Neural progenitor cell (in vitro differentiated cells): ENCODE results near the gene ATP11A. TPM values are rescaled to one million over a fixed set of nuclear protein-coding genes. Genes with fewer than 3 reads are reported as not detected.

Experiments
- DNase-seq: peaks from one replicate; pipeline ENCODE4 v3.0.0-alpha.2; 2016; ENCODE audit warnings: low spot score
- H2AFZ ChIP-seq: fragments of 200-600 bp; sonication (generic); replicated peaks from 2 replicates; pipeline ENCODE4 v1.6.1; 2016; ENCODE audit warnings: antibody characterized with exemption
- H3F3A ChIP-seq: fragments of 200-600 bp; sonication (generic); 2 replicates; pipeline ENCODE4 v1.6.1; 2016; ENCODE audit warnings: antibody characterized with exemption, low read depth
- H3K27ac ChIP-seq: fragments of 200-600 bp; sonication (generic); 2 replicates; pipeline ENCODE4 v1.5.1; 2016; ENCODE audit warnings: mild to moderate bottlenecking
- H3K27me3 ChIP-seq: fragments of 200-600 bp; sonication (generic); 2 replicates; pipeline ENCODE4 v1.6.1; 2016; ENCODE audit warnings: mild to moderate bottlenecking, moderate library complexity
- H3K36me3 ChIP-seq: fragments of 200-600 bp; sonication (generic); 2 replicates; pipeline ENCODE4 v1.5.1; 2016
- H3K4me1 ChIP-seq: fragments of 200-600 bp; sonication (generic); 2 replicates; pipeline ENCODE4 v1.6.1; 2016; ENCODE audit warnings: mixed run types
- H3K4me2 ChIP-seq: fragments of 200-600 bp; sonication (generic); 2 replicates; pipeline ENCODE4 v1.6.1; 2016
- H3K4me3 ChIP-seq: fragments of 200-600 bp; sonication (generic); 2 replicates; pipeline ENCODE4 v1.5.1; 2016
- H3K79me2 ChIP-seq: fragments of 200-600 bp; sonication (generic); 2 replicates; pipeline ENCODE4 v1.6.1; 2016; ENCODE audit warnings: low read depth
- H3K9ac ChIP-seq: fragments of 200-600 bp; sonication (generic); 2 replicates; pipeline ENCODE4 v1.6.1; 2016
- H3K9me3 ChIP-seq: fragments of 200-600 bp; sonication (generic); 2 replicates; pipeline ENCODE4 v1.5.1; 2016; ENCODE audit warnings: low read depth
- H4K20me1 ChIP-seq: fragments of 200-600 bp; sonication (generic); 2 replicates; pipeline ENCODE4 v1.6.1; 2016; ENCODE audit warnings: low read depth
- H3K27ac Mint-ChIP-seq: 3 replicates; pipeline ENCODE4 v1.8.0; 2021; ENCODE audit warnings: mixed read lengths
- H3K27me3 Mint-ChIP-seq: 2 replicates; pipeline ENCODE4 v1.8.0; 2022; ENCODE audit warnings: low read depth, mild to moderate bottlenecking, inconsistent platforms, moderate library complexity, mixed read lengths; ENCODE audit not compliant: insufficient read depth
- H3K36me3 Mint-ChIP-seq: 3 replicates; pipeline ENCODE4 v1.8.0; 2021; ENCODE audit warnings: mixed read lengths
- H3K4me1 Mint-ChIP-seq: 3 replicates; pipeline ENCODE4 v1.8.0; 2021; ENCODE audit warnings: mixed read lengths
- H3K4me3 Mint-ChIP-seq: 3 replicates; pipeline ENCODE4 v1.8.0; 2021; ENCODE audit warnings: mild to moderate bottlenecking, moderate library complexity, mixed read lengths
- H3K9me3 Mint-ChIP-seq: 3 replicates; pipeline ENCODE4 v1.8.0; 2020; ENCODE audit warnings: mixed read lengths
- EZH2 ChIP-seq: fragments of 200-600 bp; sonication (generic); IDR thresholded peaks from 2 replicates; pipeline ENCODE4 v1.6.1; 2017; ENCODE audit warnings: antibody characterized with exemption, mild to moderate bottlenecking, moderate library complexity
- EZH2phosphoT487 ChIP-seq: fragments of 200-600 bp; sonication (generic); IDR thresholded peaks from 2 replicates; pipeline ENCODE4 v1.6.1; 2017; ENCODE audit warnings: antibody characterized with exemption
- total RNA-seq: library from RNA; depleted of rRNA; stranded (reverse); fragments of >200 nt; gene quantifications from 2 replicates; pipeline ENCODE4 v1.2.3, GENCODE V29; 2015; ENCODE audit warnings: low replicate concordance
- TF ChIP-seq, protein P1 (sequence below): fragments of 200-600 bp; sonication (generic); IDR thresholded peaks from 2 replicates; pipeline ENCODE4 v1.5.1; 2017; ENCODE audit warnings: antibody characterized with exemption, mild to moderate bottlenecking

ATP11A gene
- total RNA-seq, 1 donor from 2014 or later: 12.6 TPM

DNA sequence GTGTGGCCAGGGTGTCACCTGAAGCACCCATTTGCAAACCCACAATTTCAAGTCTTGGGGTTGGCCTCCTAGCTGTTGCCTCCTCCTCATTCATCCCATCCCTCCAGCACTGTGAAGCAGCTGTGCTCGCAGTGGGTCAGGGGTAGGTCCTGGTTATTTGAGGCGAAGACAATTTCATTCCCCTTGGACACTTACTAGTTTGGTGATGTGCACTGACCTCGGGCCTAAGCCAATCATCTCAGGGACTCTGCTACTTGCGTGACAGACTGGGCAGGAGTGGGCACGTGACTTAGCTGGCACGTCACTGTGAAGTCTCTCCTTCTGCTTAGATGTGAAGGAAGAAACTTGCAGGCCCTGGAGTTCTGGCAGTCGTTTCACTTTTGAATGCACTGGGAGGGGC is 3.5 kb upstream of the ATP11A start:
- no peak overlapping the region for H3K27ac Mint-ChIP-seq
- Histone ChIP-seq H3F3A (peaks cover 31% of the 10 kb centered on the region), H2AFZ (no peak overlapping the region), H3K4me2 (no peak overlapping the region), H3K27ac (no peak overlapping the region), H3K79me2 (peaks cover 10% of the 10 kb centered on the region), H4K20me1 (peaks cover 4% of the 10 kb centered on the region), H3K9me3 (no peaks in the 10 kb centered on the region), H3K9ac (no peak overlapping the region), H3K4me1 (peaks cover 8% of the 10 kb centered on the region), H3K27me3 (no peaks in the 10 kb centered on the region), H3K4me3 (no peak overlapping the region), H3K36me3 (no peaks in the 10 kb centered on the region)
- no peak for TF ChIP-seq EZH2
- no peak for DNase-seq
- H3K4me1 Mint-ChIP-seq: peaks cover 15% of the 10 kb centered on the region
- no peaks in the 10 kb centered on the region for H3K36me3 Mint-ChIP-seq
- H3K9me3 Mint-ChIP-seq: peaks cover 2% of the 10 kb centered on the region
- H3K4me3 Mint-ChIP-seq: no peak overlapping the region
- H3K27me3 Mint-ChIP-seq: peaks cover 9% of the 10 kb centered on the region

DNA sequence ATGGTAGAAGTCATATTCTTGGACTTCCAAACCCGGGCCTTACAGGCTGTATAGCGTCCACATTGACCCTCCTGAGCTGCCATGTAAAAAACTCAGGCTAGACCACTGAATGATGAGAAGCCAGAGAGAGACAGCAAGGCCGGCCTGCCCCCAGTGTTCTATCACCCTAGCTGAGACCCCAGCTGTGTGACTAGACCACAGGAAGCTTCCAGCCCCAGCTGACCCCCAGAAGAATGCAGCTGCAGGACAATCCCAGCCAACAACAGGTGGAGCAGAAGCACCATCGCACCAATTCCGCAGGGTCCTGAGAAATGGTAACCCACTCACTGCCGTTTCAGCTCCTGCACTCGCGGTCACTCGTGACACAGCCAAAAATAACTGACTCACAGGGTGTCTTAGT is 2.9 kb upstream of the ATP11A start:
- TF ChIP-seq, protein P1, sequence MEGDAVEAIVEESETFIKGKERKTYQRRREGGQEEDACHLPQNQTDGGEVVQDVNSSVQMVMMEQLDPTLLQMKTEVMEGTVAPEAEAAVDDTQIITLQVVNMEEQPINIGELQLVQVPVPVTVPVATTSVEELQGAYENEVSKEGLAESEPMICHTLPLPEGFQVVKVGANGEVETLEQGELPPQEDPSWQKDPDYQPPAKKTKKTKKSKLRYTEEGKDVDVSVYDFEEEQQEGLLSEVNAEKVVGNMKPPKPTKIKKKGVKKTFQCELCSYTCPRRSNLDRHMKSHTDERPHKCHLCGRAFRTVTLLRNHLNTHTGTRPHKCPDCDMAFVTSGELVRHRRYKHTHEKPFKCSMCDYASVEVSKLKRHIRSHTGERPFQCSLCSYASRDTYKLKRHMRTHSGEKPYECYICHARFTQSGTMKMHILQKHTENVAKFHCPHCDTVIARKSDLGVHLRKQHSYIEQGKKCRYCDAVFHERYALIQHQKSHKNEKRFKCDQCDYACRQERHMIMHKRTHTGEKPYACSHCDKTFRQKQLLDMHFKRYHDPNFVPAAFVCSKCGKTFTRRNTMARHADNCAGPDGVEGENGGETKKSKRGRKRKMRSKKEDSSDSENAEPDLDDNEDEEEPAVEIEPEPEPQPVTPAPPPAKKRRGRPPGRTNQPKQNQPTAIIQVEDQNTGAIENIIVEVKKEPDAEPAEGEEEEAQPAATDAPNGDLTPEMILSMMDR: no peak
- no peak for TF ChIP-seq EZH2
- TF ChIP-seq EZH2phosphoT487: no peak
- H3K27me3 ChIP-seq: peaks cover 5% of the 10 kb centered on the region
- H3K4me1 ChIP-seq: peaks cover 13% of the 10 kb centered on the region
- no peak overlapping the region for H3K27ac Mint-ChIP-seq
- H3K4me3 Mint-ChIP-seq: no peak overlapping the region
- H3K4me2 ChIP-seq: no peak overlapping the region
- peaks cover 2% of the 10 kb centered on the region for H3K9me3 Mint-ChIP-seq
- no peaks in the 10 kb centered on the region for H3K36me3 Mint-ChIP-seq
- H2AFZ ChIP-seq: no peak overlapping the region
- peaks cover 37% of the 10 kb centered on the region for H3F3A ChIP-seq
- H3K4me1 Mint-ChIP-seq: peaks cover 21% of the 10 kb centered on the region
- H3K27me3 Mint-ChIP-seq: peaks cover 14% of the 10 kb centered on the region
- no peak overlapping the region for H3K9ac ChIP-seq
- no peak overlapping the region for H3K27ac ChIP-seq
- no peak for DNase-seq
- H3K9me3 ChIP-seq: no peaks in the 10 kb centered on the region
- peaks cover 16% of the 10 kb centered on the region for H3K79me2 ChIP-seq
- no peak overlapping the region for H3K4me3 ChIP-seq
- peaks cover 10% of the 10 kb centered on the region for H4K20me1 ChIP-seq
- no peaks in the 10 kb centered on the region for H3K36me3 ChIP-seq

DNA sequence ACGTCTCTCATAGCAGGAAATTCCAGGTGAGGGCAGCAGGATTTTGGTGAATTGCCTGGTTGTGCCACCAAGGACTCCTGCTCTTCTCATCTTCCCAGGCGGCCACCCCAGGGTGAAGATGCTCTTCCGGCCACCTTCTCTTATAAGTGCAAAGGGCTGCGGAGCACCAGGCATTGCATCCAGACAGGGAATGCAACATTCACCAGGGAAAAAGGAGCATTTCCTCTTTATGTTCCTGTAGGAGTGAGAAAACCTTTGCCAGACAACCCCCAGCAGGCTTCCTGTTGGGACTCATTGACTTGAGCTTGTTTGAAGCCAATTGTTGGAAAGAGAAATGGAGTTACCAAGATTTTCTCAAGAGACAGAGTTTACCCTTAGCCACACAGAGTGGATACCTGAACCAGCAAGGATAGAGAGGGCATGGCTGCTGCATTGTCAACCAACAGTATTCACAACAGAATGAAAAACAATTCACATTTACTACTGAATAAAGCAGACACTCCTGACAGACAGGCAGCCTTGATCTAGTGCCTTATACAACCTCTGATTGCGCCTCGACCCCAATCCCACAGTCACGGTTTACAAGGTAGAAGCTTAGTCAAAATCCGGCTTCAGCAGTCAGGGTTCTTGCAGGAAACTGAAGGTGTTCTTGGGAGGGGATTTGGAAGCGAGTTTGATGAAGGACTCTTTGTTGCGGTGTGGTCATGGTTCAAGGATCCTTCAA is 1.8 kb upstream of the ATP11A start:
- no peaks in the 10 kb centered on the region for H3K36me3 Mint-ChIP-seq
- Histone ChIP-seq H3K79me2 (peaks cover 26% of the 10 kb centered on the region), H3K27me3 (peaks cover 6% of the 10 kb centered on the region), H3K4me2 (no peak overlapping the region), H3K27ac (no peak overlapping the region), H2AFZ (no peak overlapping the region), H4K20me1 (peaks cover 20% of the 10 kb centered on the region), H3K4me3 (no peak overlapping the region), H3F3A (peaks cover 38% of the 10 kb centered on the region), H3K4me1 (peaks cover 22% of the 10 kb centered on the region), H3K9ac (no peak overlapping the region), H3K9me3 (no peaks in the 10 kb centered on the region), H3K36me3 (no peaks in the 10 kb centered on the region)
- DNase-seq: no peak
- H3K9me3 Mint-ChIP-seq: peaks cover 2% of the 10 kb centered on the region
- peak overlapping the region; percentile 2 for H3K27ac Mint-ChIP-seq
- peaks cover 31% of the 10 kb centered on the region for H3K4me1 Mint-ChIP-seq
- H3K4me3 Mint-ChIP-seq: peak overlapping the region; percentile 82
- TF ChIP-seq, protein P1: no peak
- TF ChIP-seq EZH2phosphoT487 (no peak), EZH2 (no peak)
- peaks cover 14% of the 10 kb centered on the region for H3K27me3 Mint-ChIP-seq
